ENCODE data around the gene ANO6.

The ANO6 gene

DNA sequence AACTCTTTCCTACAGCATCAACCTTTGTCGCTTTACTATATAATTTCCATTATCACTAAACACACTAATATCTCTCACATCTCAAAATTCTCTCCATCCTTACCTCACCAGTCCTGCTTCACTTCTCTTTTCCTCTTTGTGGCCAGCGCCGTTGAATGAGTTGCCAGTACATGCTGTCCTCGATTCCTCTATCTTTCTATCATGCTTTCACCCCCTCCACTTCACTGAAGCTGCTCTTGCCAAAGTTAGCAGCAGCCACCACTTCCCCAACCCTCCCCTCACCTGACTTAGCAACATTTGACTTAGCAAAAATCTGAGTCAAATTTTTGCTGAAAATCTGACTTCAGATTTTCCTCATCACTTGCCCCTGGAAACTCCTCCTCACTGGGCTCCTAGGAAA is 210.4 kb downstream of the ANO6 start:
- TF ChIP-seq, protein P1, sequence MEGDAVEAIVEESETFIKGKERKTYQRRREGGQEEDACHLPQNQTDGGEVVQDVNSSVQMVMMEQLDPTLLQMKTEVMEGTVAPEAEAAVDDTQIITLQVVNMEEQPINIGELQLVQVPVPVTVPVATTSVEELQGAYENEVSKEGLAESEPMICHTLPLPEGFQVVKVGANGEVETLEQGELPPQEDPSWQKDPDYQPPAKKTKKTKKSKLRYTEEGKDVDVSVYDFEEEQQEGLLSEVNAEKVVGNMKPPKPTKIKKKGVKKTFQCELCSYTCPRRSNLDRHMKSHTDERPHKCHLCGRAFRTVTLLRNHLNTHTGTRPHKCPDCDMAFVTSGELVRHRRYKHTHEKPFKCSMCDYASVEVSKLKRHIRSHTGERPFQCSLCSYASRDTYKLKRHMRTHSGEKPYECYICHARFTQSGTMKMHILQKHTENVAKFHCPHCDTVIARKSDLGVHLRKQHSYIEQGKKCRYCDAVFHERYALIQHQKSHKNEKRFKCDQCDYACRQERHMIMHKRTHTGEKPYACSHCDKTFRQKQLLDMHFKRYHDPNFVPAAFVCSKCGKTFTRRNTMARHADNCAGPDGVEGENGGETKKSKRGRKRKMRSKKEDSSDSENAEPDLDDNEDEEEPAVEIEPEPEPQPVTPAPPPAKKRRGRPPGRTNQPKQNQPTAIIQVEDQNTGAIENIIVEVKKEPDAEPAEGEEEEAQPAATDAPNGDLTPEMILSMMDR (IDR thresholded peaks at IDR 0.05; ENCODE audit: low read depth, low read length, missing control alignments), result no peak
- DNase-seq (ENCODE audit: extremely low read depth, low read depth), result no peak
- H3K4me3 ChIP-seq (replicated peaks; ENCODE audit: low read depth, low read length), result no peak overlapping the region

DNA sequence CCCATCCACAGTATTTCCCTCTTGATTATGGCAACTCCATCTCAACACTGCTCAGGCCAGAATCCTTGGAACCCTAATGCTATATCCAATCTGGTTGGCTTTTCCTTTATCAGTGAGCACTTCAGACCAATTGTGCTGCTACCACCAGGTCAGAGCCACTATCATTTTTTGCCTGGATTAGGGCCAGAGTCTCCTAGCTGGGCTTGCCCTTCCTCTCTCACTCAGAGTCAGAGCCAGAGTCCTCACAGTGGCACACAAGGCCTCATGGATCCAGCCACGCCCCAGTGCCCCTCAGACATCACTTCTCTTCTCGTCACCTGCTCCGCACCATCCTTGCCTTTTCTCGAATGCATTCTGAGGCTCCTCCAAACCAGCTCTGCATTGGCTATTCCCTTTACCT is 211.1 kb downstream of the ANO6 start:
- no peak overlapping the region for H3K4me3 ChIP-seq (replicated peaks; ENCODE audit: low read depth, low read length)
- no peak for DNase-seq (ENCODE audit: extremely low read depth, low read depth)
- TF ChIP-seq, protein P1 (IDR thresholded peaks at IDR 0.05; ENCODE audit: low read depth, low read length, missing control alignments), result no peak

DNA sequence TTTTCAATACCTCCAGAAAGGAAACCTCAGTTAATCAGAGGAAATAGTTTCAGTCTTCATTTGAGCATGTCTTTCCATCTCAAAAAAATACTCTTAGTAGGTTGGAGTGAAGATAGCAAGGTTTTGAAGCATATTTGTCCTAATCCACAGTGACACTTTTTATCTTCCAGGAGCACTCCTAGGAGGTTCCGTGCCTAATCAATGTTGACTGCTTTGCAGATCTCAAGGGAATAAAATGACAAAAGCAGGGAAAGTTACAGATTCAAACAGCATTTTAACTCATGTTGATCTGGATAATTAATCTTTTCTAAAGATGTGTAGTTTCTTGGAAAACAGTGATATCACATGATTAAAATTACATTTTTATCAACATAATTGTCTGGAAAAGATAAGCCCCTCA is 213.9 kb downstream of the ANO6 start:
- DNase-seq (ENCODE audit: extremely low read depth, low read depth), result no peak
- H3K4me3 ChIP-seq (replicated peaks; ENCODE audit: low read depth, low read length), result no peak overlapping the region
- TF ChIP-seq, protein P1 (IDR thresholded peaks at IDR 0.05; ENCODE audit: low read depth, low read length, missing control alignments), result no peak

DNA sequence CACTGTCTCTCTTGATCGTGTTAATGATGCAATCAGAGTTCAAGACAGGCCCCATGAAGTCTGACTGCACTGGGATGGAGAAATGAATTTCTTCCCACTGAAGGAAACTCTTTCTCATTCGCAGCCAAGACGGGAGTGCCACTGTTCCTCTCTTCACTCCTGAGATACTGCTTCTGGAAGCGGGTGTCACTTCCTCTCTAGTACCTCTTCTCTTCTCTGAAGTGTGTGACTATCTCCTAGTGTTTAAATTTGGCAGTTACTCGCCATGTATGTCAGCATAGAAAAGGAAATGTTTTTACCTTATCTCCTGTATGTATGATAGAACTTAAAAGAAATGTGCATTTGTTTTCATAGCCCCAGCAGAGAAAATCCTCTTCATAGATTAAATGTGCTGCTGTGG is 215.2 kb downstream of the ANO6 start:
- no peak for DNase-seq (ENCODE audit: extremely low read depth, low read depth)
- H3K4me3 ChIP-seq (replicated peaks; ENCODE audit: low read depth, low read length), result no peak overlapping the region
- TF ChIP-seq, protein P1 (IDR thresholded peaks at IDR 0.05; ENCODE audit: low read depth, low read length, missing control alignments), result no peak

DNA sequence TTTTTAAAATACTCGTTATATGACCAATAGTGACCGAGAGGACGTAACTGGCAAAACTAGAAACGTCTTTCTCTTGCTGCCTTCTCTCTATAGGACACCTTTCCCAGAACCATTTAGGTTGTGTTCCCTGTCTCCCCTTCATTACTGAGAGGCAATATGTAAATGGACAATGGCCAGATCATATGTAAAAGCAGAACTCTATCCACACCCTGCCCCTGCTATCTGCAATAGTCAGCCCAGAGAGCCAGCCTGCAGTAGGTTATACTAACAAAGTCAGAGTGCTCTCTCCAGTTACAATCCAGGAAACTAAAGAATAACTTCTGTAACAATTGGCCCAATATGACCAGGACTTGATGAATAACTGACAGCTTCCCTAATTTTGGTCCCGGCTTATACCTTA is 216.8 kb downstream of the ANO6 start:
- DNase-seq (ENCODE audit: extremely low read depth, low read depth), result no peak
- H3K4me3 ChIP-seq (replicated peaks; ENCODE audit: low read depth, low read length), result no peak overlapping the region
- TF ChIP-seq, protein P1 (IDR thresholded peaks at IDR 0.05; ENCODE audit: low read depth, low read length, missing control alignments), result no peak

DNA sequence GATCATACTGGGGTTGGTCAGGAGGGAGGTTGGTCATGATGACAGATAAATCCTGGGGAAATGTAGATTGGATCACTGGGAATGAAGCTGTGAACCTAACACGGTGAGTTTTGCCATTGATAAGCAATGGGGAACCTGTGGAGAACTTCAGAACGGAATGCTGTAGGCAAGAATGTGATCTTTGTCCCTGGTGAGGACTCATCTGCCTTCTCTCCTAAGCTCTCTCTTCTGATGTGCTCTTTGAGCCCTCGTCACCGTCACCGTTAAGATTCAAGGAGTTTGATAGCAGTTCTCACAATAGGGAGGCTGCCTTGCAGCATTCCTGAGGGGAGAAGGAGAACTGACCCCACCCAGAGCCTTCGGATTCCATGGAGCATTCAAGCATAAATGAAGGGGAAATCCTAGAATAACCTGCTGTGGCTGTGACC is 217.6 kb downstream of the ANO6 start:
- no peak overlapping the region for H3K4me3 ChIP-seq (replicated peaks; ENCODE audit: low read depth, low read length)
- TF ChIP-seq, protein P1 (IDR thresholded peaks at IDR 0.05; ENCODE audit: low read depth, low read length, missing control alignments), result no peak
- no peak for DNase-seq (ENCODE audit: extremely low read depth, low read depth)

DNA sequence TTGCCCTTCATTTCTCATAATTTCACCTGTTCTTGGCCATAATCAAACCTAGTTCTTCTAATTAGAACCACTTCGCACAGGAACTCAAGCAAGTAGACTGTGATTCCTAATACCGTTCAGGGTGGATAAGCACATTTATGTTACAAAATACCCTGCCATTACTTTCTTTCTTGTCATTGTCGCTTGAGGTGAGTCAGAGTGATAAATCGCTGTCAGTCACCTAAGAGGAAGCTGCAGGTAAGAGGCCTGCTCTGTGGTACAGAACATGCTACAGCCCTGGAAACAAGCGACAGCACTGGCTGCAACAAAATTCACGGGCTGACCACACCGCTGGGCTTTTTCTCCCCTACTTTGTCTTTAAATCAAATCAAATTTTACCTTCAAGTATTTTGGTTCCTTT is 218.2 kb downstream of the ANO6 start:
- TF ChIP-seq, protein P1 (IDR thresholded peaks at IDR 0.05; ENCODE audit: low read depth, low read length, missing control alignments), result no peak
- no peak overlapping the region for H3K4me3 ChIP-seq (replicated peaks; ENCODE audit: low read depth, low read length)
- no peak for DNase-seq (ENCODE audit: extremely low read depth, low read depth)
